HCT116 (cell line): ENCODE results near the gene PYROXD2.

Experiments
- CEBPB ChIP-seq: IDR thresholded peaks from 2 replicates; pipeline ENCODE4 v1.6.1; 2012; ENCODE audit warnings: low read depth
- CTCF ChIP-seq, 3 experiments: fragments of 200-600 bp in 1 of 3; sonication (generic) in 1 of 3; IDR thresholded peaks in 2 of 3; conservative IDR thresholded peaks in 1 of 3; 2 replicates each; pipeline ENCODE4 v1.5.1; 2012 to 2017; ENCODE audit warnings: low read depth in 2 of 3, low read length in 2 of 3, antibody characterized with exemption in 1 of 3, borderline replicate concordance in 1 of 3, control low read depth in 1 of 3, mild to moderate bottlenecking in 1 of 3, mixed read lengths in 1 of 3, mixed run types in 1 of 3, moderate library complexity in 1 of 3; ENCODE audit not compliant: insufficient read depth in 1 of 3
- EZH2 ChIP-seq: fragments of 200-600 bp; sonication (generic); IDR thresholded peaks from 2 replicates; pipeline ENCODE4 v1.6.1; 2017; ENCODE audit warnings: antibody characterized with exemption, mixed run types
- EZH2phosphoT487 ChIP-seq: fragments of 200-600 bp; IDR thresholded peaks from 2 replicates; pipeline ENCODE4 v1.6.1; 2018; ENCODE audit warnings: antibody characterized with exemption, borderline replicate concordance
- FOSL1 ChIP-seq: IDR thresholded peaks from 2 replicates; pipeline ENCODE4 v1.6.1; 2012; ENCODE audit warnings: low read depth
- POLR2A ChIP-seq: IDR thresholded peaks from 2 replicates; pipeline ENCODE4 v1.7.0; 2011; ENCODE audit warnings: borderline replicate concordance; ENCODE audit not compliant: insufficient read depth, insufficient read length; ENCODE audit errors: extremely low read depth
- POLR2AphosphoS5 ChIP-seq: IDR thresholded peaks from 2 replicates; pipeline ENCODE4 v1.6.1; 2011; ENCODE audit warnings: mild to moderate bottlenecking, low read depth, low read length, moderate library complexity

GRCh38 chr10:98377536-98377935 is 37.4 kb downstream of the PYROXD2 start:
- TF ChIP-seq POLR2AphosphoS5 = no peak
- TF ChIP-seq CTCF (IDR thresholded peaks at IDR 0.05 in 2 of 3, conservative IDR thresholded peaks at IDR 0.05 in 1 of 3; ENCODE audit: borderline replicate concordance in 1 of 3, insufficient read depth in 1 of 3, low read depth in 2 of 3, low read length in 2 of 3) = no peak
- no peak for TF ChIP-seq EZH2phosphoT487
- no peak for TF ChIP-seq CEBPB
- TF ChIP-seq POLR2A = no peak
- no peak for TF ChIP-seq EZH2
- no peak for TF ChIP-seq FOSL1
